Measurements from ENCODE around the gene TMEM30A.

Gene TMEM30A

DNA sequence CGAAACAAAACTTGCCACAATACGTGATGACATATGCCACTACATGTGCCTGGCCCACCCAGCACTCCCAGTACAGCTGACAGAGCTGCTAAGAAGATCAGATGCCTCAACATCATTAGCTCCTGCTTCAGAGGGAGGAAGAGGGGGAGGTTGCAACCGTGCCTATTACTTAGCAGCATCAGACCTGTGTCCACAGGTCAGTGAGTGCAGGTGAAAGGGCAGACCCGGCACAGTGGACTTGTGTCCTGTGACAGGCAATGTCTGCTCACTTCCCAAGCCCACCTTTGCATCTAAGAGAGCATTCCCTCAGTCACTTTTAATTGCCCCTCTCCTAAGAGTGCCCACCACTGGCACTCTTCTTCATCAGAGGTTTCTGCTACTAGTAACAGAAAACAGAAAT lies 69.3 kb downstream of the TMEM30A start:
- DNase-seq (ENCODE audit: low spot score): no peak

DNA sequence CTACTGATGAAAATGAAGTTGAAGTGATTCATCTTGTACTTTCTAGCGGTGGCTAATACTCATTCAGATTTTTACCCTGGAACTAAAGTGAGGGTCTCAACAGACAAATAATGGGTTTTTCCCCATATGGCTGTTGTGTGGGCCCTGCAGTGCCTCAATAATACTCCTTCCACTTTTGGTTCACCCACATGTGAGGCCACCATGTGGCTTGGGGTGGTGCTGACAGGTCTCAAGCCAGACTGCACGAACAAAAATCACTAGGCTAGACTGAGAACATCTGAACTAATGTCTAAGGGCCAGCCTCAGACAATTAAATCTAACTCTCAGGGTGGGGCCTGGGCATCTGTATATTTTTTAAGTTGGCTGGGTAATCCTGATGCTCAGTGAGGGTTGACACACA lies 70.9 kb downstream of the TMEM30A start:
- DNase-seq (ENCODE audit: low spot score): no peak

DNA sequence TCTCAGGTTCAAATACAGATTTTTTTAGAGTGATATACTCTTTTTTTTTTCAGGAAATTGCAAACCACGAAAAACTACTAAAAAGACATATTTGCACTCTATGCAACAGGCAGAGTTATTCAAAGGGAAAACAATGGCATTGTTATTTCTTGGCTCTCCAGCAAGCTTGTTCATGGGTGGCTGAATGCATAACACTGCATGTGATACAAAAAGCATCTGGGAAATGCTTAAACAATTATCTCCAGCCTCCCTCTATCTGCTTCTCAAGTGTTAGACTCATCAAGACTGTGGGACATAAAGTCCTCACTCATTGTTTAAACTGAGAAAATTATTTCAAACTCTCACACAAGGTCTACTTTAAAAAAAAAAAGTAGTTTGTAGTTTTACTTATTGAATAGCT lies 71.5 kb downstream of the TMEM30A start:
- no peak for DNase-seq (ENCODE audit: low spot score)

DNA sequence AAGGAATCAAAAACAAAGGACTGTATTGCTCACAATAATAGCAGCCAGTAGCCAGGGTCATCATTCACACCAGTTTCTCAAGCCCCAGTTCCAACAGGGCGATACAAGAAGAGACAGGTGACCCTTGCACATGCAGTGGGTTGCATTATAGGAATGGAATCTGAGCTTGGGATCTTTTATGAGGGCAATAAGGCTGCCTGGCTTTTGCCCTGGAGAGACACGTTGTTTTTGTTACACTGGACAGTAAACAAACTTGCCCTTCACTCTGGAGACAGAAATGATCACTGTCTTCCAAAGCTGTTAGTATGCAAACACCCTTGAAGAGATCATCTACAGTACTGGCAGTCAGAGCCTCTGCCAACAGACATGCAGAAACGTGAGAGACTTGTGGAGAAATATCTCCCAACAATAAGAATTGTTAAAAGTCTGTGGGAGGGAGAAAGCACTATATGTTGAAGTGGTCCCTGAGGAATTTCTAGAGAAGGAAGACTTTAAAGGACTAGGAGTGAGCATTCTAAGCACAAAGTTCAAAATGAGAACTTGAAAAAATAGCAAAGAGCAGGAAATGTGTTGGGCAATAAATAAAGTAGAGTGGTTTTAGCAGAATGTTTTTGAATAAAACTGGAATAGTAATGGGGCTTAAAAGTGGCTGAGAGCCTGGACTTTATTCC lies 72.5 kb downstream of the TMEM30A start:
- DNase-seq (ENCODE audit: low spot score): no peak

DNA sequence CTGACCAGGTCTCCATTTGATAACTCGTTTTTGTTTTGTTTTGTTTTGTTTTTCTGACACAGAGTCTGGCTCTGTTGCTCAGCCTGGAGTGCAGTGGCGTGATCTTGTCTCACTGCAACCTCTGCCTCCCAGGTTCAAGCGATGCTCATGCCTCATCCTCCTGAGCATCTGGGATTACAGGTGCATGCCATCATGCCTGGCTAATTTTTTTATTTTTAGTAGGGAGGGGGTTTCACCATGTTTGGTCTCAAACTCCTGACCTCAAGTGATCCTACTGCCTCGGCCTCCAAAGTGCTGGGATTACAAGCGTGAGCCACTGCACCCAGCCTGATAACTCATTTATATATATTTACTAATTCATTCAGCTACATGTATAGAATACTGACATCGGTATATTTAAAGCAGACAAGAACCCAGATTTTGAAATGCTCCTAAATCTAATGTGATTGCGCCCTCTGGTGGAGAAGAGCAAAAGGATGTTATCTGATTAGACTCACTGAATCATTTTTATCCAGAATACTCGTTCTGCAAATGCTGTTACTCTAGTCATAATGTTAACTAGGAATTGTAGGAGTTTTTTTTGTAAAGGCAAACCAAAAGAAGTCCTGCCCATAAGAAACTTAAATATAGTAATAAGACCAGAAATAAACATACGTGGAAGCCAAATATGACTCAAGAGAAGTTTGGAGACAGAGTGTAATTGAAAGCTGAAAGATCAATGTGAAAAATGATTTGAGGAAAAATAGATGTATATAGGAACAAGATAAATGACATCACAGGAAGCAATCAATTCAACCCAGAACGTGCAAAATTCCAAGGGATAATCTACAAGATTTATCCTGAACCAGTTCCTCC lies 73.5 kb downstream of the TMEM30A start:
- peak; percentile 70 for DNase-seq (ENCODE audit: low spot score)

DNA sequence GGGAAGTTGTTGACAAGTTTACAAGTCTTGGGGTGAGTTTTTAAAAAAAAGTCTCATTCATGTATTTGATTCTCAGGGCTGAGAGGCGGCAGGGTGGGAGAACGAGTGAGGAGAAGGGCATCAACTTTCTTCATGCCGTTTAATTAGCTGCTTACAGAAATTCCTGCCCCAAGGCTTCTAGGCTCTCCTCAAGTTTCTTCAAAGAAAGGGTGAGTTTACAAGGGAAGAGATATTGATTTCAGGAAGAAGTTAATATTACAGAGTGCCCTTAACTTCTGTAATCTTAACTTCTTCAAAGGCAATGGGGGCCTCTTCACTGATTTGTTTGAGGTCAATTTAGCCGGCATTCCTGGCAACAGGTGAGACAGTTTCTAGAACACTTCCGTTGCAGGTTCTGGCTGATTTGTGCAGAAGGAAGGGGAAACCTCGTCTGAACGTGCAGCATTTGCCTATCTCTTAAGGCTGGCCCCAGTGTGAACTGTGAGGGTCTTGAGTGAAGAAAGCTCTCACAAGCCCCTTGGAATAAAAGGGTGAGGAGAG lies 75.3 kb downstream of the TMEM30A start:
- no peak for DNase-seq (ENCODE audit: low spot score)

DNA sequence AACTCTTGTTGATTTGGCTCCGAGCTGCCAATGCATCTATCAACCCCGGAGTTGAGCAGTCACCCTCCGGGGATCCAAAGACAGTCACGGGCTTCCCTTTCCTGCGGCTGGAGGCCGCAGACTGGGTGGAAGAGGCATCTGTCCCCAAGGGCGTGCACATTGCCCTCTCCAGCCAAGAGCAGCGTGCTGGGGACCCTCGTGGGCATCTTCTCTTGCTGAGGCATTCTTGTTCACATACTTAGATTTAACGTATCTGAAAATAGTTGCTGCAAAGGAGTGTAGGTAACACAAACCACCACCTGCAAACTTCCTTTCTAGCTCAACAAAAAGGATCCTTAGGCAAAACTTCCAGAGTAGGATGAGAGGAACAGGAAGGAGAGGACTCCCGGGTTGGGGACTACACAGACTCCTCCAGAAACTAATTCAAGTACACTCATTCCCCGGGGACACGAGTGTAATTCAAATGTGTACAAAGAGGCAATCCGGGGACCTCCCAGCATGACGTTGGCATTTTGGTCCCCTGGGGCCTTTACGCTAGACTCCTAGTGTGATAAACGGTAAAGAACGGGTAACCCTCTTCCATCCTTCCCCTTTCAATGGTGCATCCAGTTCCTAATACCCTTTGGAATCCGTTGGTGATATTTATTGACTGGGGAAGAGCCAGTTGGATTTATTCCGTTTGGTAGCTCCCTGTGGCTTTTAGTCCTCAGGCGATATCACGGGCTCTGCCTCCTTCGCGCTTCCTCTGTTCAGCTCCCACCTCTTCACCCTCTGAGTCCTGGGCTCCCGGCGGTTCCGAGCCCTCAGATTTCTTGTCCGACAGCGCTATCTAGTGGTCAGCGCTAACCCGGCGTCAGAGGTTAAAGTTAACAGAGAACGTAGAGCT lies 76.1 kb downstream of the TMEM30A start:
- DNase-seq (ENCODE audit: low spot score): peak; percentile 80

DNA sequence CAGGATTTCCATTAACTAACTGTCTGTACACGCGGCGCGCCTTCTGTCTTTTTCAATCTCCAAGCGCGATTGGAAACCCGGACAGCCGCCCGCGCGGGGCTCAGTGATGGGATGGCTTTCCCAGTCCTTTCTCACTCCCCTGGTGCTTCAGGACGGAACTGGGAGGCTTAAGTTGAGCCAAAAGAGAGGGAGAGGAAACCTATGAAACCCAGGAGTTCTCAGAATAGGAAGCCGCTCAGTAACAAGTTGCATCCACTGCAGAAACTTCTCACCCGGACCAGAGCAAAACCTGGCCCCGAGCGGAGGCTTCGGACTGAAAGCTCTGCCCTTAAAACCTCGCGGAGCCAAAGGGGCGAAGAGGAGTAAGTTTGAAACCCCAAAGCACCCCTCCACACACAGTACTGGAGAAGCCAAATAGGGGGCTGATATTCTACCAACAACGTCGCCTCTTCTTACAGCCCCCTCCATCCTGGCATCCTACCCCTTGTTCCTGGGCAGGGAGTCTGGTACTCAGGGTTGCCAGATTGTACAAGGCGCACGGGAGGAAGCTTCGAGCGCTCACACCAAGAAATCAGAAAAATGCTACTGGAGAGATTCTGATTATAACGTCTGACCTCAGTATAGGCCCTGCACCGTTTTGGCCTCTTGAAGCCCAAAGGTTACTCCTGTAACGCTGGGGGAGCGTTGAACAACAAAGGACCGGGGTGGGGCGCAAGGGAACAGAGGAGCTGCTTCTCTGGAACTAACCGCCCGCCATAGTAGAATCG lies 77.8 kb downstream of the TMEM30A start:
- no peak for DNase-seq (ENCODE audit: low spot score)

DNA sequence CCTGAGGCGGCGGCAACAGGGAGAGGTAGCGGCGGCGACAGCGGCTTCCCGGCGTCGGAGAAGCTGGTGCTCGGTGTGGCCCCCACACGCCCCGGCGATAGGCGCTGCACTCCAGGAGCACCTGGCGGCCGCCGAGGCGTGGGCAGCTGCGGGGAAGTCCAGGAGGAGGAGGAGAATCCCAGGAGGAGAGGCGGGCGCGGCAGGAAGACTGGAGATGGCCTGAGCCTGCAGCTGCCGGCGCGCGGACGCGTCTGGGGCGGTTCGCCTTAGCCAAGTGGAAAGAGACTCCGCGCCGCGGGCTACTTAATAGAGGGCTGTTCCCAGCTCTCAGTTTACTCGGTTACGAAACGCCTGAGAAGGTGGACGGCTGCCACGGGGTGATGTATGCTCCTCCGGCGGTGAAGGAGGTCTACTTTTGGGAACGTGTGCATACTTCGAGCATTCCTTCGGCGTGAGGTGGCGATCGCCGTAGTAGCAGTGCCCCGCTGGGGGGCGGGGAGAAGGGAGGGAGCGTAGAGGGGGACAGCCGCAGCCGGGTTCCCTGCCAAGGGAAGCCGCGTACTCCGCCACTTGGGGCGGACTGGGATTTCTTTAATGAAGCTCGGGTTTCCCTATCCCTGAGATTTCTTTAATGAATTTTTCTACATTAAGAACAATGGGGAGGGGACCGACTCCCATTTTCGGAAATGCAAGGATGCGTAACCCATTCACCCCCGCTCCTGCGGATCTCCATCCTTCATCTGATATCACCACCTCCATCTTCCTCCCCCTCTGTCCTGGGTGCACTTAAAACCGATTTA lies 78.6 kb downstream of the TMEM30A start, which contains the start of gene COL12A1:
COL12A1 (minus strand) TSS at position 278 of the 800 bp plus-strand sequence. CDS start 3,261 bp downstream, outside the sequence.
- no peak for DNase-seq (ENCODE audit: low spot score)

DNA sequence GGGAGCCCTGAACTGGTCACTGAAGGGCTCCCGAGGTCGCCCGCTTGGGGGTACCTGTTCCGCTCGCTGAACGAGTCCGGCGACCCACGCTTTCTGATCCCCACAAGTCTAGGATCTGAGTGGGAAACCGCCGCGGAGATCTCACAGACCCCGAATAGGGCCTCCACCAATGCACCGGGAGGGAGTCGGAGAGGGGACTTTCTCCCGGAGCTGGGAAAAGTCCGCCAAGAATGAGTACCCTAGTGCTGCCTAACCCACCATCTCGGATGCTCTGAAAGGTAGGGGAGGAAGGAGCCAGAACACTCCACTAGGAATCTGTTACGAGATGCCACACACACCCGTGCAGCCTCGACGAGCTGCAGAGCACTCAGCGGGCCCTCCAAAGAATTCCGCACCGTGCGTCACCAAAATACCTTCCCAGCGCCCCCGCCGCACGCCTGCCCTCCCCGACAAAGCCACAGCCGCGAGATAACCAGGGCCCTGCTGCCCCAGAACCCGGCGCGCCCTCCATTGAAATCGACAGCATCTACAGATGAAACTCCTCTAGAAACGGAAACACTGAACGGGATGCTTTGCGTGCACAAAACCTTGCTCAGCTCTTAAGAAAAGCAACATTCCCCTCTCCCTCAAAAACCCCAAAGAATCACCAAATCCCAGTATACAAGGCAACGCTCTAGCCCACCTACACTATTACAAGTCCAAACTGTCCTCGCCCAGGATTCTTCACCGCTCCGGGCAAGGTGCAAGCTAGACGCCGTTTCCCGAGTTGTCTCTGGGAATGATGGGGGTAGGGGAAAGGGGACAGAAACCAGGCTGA lies 79.4 kb downstream of the TMEM30A start:
- DNase-seq (ENCODE audit: low spot score): no peak

DNA sequence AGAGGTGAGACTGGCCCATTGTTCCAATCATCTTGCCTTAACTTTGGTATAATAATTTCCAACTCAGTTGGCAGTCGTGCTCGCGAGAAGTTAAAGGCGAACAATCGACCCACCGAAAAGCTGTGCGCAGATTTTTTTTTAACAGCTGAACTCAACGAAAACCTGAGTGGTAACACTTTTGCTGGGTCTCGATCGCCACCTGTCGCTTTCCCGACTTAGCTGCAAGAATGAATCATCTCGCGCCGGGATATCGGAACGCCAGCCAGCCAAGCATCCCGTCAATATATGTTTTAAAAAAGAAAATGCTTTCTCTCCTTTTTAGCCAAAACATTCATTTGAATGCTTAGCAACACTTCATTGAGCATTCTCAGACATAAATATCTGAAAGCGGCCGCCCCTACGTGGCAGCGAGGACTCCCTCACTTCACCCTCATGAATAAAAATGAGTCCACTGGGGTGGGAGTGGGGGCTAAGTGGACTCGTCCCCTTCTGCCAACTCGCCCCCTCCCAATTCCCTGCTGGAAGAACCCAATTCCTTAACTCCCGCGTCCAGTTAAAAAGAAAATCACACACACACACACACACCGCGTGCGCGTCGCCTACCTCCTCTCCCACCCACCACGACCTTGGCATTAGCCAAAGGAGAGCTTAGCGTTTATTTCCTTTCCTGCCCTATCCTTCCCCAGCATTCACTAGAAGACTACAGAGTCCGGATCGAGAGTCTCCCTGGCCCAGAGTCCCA lies 80.2 kb downstream of the TMEM30A start:
- no peak for DNase-seq (ENCODE audit: low spot score)

DNA sequence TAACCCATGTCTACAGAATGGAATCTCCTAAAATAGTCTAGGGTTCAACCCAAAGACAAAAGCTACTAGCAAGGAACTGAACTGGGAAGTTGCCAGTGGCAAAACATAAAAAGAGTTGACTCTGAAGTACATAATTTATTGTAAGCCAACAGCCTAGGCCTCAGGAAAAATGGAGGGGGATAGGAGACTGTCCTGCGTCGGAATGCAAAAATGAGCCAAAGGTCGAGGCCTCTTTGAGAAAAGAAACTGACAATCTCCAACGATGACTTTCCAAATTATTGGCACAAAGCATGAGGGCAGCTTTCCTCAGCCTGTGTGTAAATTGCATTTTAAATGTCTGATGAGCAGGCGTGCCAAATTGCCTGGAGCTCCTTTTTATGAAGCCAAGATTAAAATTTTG lies 80.9 kb downstream of the TMEM30A start:
- DNase-seq (ENCODE audit: low spot score): no peak

Data from CD4-positive, alpha-beta T cell treated with Interleukin-15 for 4 hours (primary cell).